ENCODE results near the gene JUNB.
"Not testable (repeated sequence)": the region's sequence is repeated elsewhere in the genome, so short reads cannot be mapped to it uniquely, and the experiment has no call there.

The JUNB gene

DNA sequence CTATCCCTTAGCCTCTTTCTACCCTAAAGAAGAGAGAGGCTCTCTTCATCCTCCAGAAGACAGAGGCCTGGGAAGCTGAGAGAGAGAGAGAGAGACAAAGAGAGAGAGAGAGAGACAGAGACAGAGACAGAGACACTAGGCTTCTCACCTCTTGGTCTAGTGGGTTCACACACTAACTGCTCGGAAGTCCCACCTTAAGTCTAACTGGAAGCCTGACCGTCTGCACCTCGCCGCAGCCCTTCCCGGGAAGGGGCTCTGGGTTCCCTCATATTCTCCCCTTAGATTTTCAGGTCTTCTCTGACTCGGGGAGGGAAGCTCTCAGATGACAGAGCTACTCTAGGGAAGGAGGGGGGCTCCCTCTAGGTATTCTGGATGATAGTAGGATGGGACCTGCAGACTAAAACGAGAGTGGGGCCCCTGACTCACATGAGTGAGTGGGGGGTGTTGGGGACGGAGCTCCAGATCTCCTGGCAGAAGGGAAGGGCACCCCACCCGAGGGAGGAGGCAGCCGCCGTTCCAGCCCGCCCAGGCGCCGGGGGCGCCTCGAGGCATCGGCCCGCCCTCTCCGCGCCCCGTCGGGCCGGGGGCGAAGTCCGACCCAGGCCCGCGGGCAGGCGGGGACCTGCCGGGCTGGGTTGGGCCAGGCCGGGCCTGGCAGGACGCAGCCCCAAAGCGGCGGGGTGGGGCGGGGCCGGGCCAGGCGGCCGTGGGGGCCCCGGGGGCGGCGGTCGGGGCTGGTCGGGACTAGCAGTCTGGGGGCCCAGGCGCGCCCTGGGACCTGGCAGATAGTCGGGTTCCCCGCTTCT, 2.0 kb upstream of the JUNB start:
- peak; percentile 41 for DNase-seq

GRCh38 chr19:12789904-12790619, 1.2 kb upstream of the JUNB start:
- DNase-seq, result peak; percentile 97

DNA sequence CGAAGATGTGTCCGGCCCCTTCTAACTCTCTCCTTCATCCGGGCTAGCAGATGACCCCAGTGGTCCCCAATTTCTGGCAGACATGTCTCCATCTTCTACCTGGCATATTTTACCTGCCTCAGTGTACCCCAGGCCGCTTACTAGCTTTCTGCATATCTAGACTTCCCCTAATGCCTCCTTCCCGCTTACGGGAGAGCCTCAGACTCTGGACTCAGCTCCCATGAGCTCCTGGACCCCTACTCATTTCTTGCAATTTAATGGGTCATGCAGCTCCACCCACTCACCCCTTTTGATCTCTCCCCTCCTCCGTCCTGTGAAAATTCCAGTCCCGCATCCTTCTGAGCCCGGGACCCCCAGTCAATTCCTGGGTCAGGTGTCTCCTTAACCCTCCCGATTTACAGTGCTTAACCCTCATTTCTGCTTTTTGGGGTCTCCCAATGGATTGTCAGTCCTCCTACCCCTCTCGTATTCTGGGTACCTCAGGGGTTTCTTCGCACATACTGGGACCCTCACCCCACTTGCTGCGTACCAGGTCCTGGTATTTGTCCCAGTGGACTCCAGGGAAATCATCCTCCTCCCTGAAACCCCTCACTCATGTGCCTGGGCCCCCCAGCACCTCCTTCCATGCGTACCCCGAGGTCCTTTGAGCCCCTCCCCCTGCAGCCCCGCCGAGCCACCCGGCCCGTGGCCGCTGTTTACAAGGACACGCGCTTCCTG, 500 bp upstream of the JUNB start:
- peak; percentile 25 for DNase-seq

GRCh38 chr19:12792051-12792852, 966 bp downstream of the JUNB start:
- peak; percentile 68 for DNase-seq

GRCh38 chr19:12792853-12793289, 1.6 kb downstream of the JUNB start:
- no peak for DNase-seq

- DNase-seq, result peak; percentile 94
Observed at GRCh38 chr19:12793290-12794195, 2.3 kb downstream of the JUNB start.

GRCh38 chr19:12794196-12794941, 3.1 kb downstream of the JUNB start:
- peak; percentile 15 for DNase-seq

GRCh38 chr19:12794971-12795381, 3.7 kb downstream of the JUNB start:
- DNase-seq, result no peak

DNA sequence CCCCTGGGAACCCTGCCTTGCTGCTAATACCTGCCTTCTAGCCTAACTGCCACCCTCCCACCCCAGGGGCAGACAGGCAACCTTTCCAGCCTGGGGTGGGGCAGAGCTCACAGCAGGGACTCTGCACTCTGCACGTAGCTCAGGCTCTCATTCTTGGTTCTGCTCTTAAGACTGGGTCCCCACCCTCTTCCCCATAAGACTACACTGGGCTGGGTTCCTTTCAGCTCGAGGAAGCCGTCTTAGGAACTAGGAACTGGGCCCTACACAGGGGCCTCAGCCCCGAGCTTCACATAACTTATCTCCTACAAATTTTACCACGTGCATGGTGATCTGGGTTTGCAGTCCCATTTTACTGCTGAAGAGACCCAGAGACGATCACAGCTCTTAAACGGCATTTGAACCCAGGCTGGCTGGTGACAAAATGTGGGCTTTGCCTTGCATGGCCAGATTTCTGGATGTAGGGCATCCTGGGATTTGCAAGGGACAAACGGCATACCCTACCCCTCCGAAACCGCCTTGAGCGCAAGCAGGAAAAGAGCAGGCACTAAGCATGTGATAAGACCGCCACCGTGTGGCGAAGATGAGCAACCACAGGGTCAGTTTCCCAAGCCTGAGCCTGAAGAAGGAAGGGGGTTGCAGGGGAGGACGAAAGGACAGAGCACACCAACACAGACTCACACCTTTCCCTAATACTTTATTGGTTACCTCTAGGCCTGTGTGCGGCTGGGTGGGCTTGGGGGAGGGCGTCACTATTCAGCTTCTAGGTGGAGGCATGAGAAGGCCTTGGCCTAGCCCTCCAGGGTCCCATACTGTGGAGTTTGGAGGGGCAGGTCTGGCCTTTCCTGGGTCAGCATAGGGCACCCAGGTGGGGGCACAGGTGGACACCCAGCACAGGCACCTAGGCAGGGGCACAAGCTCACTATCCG, 5.1 kb downstream of the JUNB start:
- peak; percentile 79 for DNase-seq

DNA sequence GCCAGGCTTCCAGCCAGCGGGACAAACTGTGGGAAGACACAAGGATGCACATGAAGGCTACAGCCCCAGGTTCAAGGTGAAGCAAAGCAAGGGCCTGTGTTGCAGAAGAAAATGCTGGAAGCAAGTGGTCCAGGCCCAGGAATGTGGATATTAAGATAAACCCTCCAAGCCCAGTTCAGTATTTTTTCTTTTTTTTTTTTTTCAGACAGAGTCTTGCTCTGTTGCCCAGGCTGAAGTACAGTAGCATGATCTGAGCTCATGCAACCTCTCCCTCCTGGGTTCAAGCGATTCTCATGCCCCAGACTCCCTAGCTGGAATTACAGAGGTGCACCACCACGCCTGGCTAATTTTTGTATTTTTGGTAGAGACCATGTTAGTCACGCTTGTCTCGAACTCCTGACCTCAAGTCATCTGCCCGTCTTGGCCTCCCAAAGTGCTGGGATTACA, 5.9 kb downstream of the JUNB start:
- no peak for DNase-seq

GRCh38 chr19:12797607-12798006, 6.3 kb downstream of the JUNB start:
- DNase-seq, result not testable (repeated sequence)

GRCh38 chr19:12799742-12800465, 8.6 kb downstream of the JUNB start:
- no peak for DNase-seq

- DNase-seq, result no peak
Observed at GRCh38 chr19:12800466-12800770, 9.1 kb downstream of the JUNB start.

DNA sequence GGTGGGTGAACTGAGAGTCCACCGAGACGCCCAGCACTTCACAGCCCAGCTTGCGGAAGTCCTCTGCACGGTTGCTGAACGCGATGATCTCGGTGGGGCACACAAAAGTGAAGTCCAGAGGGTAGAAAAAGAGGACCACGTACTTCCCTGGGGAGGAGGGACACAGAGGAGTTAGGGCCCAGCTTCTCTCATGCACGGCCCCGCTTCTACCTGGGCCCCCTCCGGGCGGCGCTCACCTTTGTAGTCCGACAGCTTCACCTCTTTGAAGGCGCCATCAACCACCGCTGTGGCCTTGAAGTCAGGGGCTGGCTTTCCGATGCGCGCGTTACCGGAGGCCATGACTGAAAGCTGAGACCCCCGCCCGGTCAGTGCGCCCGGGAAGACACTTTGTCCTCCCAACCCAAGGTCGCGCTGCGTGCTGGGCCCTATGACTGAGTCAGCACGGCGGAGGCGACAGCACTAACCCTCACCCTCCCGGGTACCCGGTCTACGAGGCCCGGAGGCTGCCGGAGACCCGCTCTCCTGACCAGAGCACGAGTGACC, 9.7 kb downstream of the JUNB start:
- DNase-seq, result peak; percentile 14

DNA sequence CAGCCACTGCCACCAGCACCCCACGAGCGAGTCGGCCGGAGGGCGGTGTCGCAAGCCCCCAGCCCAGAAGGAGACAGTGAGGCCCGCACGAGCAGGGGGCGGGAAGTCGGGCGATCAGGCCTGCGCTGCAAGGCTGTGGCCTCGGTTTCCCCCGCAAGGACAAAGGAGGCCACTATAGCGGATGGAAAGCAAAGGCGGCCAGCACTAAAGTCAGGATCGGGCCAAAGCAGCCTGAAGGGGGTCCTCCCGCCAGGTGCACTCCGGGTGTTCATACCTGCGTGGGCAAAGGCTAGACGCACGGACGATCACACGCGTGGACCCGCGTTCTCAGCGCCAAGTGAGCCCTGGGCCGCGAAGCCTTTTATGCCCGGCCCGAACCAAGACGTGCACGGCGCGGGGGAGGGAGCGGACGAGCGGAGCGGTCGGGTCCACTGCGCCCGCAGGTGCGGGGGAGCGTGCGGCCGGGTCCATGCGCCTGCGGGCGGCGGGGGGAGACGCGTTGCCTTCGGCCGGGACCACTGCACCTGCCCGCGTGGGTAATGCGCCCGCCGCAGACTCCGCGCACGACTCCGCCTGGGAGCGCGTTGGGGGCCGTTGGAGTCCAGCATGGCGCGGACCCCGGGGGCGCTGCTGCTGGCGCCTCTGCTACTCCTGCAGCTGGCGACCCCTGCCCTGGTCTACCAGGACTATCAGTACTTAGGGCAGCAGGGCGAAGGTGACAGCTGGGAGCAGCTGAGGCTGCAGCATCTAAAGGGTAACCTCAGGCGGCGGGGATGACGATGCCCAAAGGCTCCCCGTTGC, 10.4 kb downstream of the JUNB start, which contains the start of the genes PRDX2 and THSD8:
Gene PRDX2, minus strand, starts transcription at position 335 of the 801 bp plus-strand sequence. CDS start 539 bp downstream, outside the sequence.
Gene THSD8, plus strand, starts transcription at position 604 of the 801 bp plus-strand sequence. Its CDS starts 3 bp downstream, at position 607.
- peak; percentile 69 for DNase-seq

DNA sequence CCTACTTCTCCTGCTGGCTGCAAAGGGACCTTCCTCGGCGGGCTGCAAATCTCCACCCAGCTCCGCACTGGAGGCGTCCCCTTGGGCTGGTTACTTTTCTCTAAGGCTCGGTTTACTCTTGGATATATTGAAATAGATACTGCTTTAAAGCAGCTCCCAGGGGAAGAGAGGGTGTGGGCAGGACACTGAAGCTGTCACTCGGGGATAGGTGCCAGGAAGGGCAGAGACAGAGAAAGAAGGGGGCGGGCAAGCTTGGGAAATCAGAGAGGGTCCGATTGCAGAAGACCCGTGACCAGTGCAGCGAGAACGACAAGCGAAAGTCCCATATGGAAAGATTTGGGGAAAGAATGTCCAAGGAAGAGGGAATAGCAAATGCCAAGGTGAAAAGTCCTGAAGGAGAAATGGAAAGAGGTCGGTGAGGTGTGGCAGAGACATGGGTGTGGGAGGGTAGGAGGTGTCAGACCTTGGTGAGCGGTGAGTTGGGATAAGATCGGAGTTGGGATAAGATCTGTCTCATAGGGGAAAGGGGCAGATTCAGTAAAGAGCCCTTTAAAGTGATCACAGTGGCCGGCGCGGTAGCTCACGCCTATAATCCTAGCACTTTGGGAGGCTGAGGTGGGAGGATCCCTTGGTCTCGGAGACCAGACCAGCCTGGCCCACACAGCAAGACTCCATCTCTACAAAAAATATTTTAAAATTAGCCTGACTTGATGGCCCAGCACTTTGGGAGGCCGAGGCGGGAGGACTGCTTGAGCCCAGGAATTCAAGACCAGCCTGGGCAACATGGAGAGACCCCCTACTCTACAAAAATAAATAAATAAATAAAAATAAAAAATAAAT, 11.2 kb downstream of the JUNB start:
- DNase-seq, result no peak

GRCh38 chr19:12804051-12804450, 12.8 kb downstream of the JUNB start:
- no peak for DNase-seq
